K562 (cell line): ENCODE results near the gene SLCO2B1.

Source experiments
- CEBPB ChIP-seq: fragments of 450-650 bp; IDR thresholded peaks from 2 replicates; pipeline ENCODE4 v1.6.1; 2016; ENCODE audit warnings: missing genetic modification characterization, missing compliant biosample characterization
- CTCF ChIP-seq, 3 experiments: IDR thresholded peaks in 2 of 3; conservative IDR thresholded peaks in 1 of 3; 2 replicates each; pipeline ENCODE4 v1.5.1; 2011 to 2012; ENCODE audit warnings: low read length in 3 of 3, mild to moderate bottlenecking in 3 of 3, control low read depth in 2 of 3, improper control_type of control experiment in 1 of 3, inconsistent platforms in 1 of 3, low read depth in 1 of 3, mixed read lengths in 1 of 3, moderate library complexity in 1 of 3; ENCODE audit not compliant: insufficient read depth in 2 of 3
- DNMT1 ChIP-seq: fragments of 450-650 bp; IDR thresholded peaks from 2 replicates; pipeline ENCODE4 v1.6.1; 2016; ENCODE audit warnings: antibody characterized with exemption, mild to moderate bottlenecking
- HSF4 ChIP-seq: fragments of 250-450 bp; sonication (Bioruptor Pico); IDR thresholded peaks from 2 replicates; pipeline ENCODE4 v2.1.2; 2022; ENCODE audit warnings: mild to moderate bottlenecking, moderate library complexity, borderline replicate concordance
- MAX ChIP-seq: sonication (generic); formaldehyde crosslinking; IDR thresholded peaks from 2 replicates; pipeline ENCODE4 v1.9.0; 2022; ENCODE audit warnings: mild to moderate bottlenecking, missing genetic modification reagents
- PCBP1 ChIP-seq: fragments of 200-400 bp; formaldehyde crosslinking; IDR thresholded peaks from 2 replicates; pipeline ENCODE4 v1.6.1; 2018; ENCODE audit warnings: mild to moderate bottlenecking, low read depth, low read length; ENCODE audit not compliant: poor library complexity, severe bottlenecking
- SMARCA4 ChIP-seq: fragments of 450-650 bp; IDR thresholded peaks from 2 replicates; pipeline ENCODE4 v1.6.1; 2016
- TFAP4 ChIP-seq: sonication (generic); formaldehyde crosslinking; IDR thresholded peaks from 2 replicates; pipeline ENCODE4 v1.8.0; 2022; ENCODE audit warnings: missing genetic modification reagents, mild to moderate bottlenecking, moderate library complexity, borderline replicate concordance
- THAP7 ChIP-seq: fragments of 250-450 bp; sonication (Bioruptor Pico); IDR thresholded peaks from 2 replicates; pipeline ENCODE4 v1.5.0; 2021
- TRIM24 ChIP-seq, 2 experiments: fragments of 450-650 bp; IDR thresholded peaks; 2 replicates each; pipeline ENCODE4 v1.6.1; 2016
- TSHZ1 ChIP-seq: fragments of 250-450 bp; sonication (Bioruptor Pico); IDR thresholded peaks from 2 replicates; pipeline ENCODE4 v1.4.0; 2020; ENCODE audit warnings: mild to moderate bottlenecking, moderate library complexity
- XRCC5 ChIP-seq: fragments of 200-400 bp; formaldehyde crosslinking; IDR thresholded peaks from 2 replicates; pipeline ENCODE4 v1.6.1; 2017; ENCODE audit warnings: low read depth, mild to moderate bottlenecking, low read length

GRCh38 chr11:75114465-75114864 is 36.4 kb upstream of the SLCO2B1 start:
- TF ChIP-seq CEBPB (tag) (no peak), MAX (CRISPR knock-in tag) (no peak), XRCC5 (no peak), TRIM24 (IDR thresholded peaks at IDR 0.05) (no peak), CTCF (IDR thresholded peaks at IDR 0.05 in 2 of 3, conservative IDR thresholded peaks at IDR 0.05 in 1 of 3; ENCODE audit: insufficient read depth in 2 of 3, low read depth in 1 of 3, low read length in 3 of 3) (no peak), TSHZ1 (CRISPR knock-in tag) (no peak), TFAP4 (CRISPR knock-in tag) (no peak), PCBP1 (no peak), DNMT1 (no peak), THAP7 (CRISPR knock-in tag) (no peak), HSF4 (CRISPR knock-in tag) (no peak), SMARCA4 (no peak)
